ENCODE measurements around the gene PTGIS. TPM values are rescaled to one million over a fixed set of nuclear protein-coding genes. Genes with fewer than 3 reads are reported as not detected.

PTGIS gene
- polyA plus RNA-seq, 1 donor (not counting 4 experiments of a cell fraction or from before 2014, with no cell fraction given), result not detected

GRCh38 chr20:49507741-49508434 lies 60.0 kb downstream of the PTGIS start:
- Histone ChIP-seq H3K9me1 (ENCODE audit: control insufficient read depth, extremely low read depth, insufficient read depth, low read length) (peaks cover 2% of the 10 kb centered on the region), H3K4me1 (ENCODE audit: control insufficient read depth, extremely low read depth, insufficient read depth, low read length) (peaks cover 14% of the 10 kb centered on the region), H3K9ac (ENCODE audit: control insufficient read depth, extremely low read depth, insufficient read depth, low read length) (no peak overlapping the region), H4K20me1 (ENCODE audit: control insufficient read depth, extremely low read depth, insufficient read depth, low read length) (no peaks in the 10 kb centered on the region), H3K27me3 (ENCODE audit: control insufficient read depth, extremely low read depth, insufficient read depth, low read length) (peaks cover 18% of the 10 kb centered on the region), H3K9me3 (ENCODE audit: control insufficient read depth, low read depth, low read length) (no peaks in the 10 kb centered on the region), H2AFZ (ENCODE audit: control insufficient read depth, low read length) (peak overlapping the region; percentile 82), H3K4me3 (ENCODE audit: control insufficient read depth in 2 of 3, extremely low read depth in 1 of 3, insufficient read depth in 2 of 3, low read depth in 1 of 3, low read length in 3 of 3) (no peak overlapping the region), H3K79me2 (ENCODE audit: control insufficient read depth, insufficient read depth, low read length) (no peaks in the 10 kb centered on the region), H3K36me3 (ENCODE audit: control insufficient read depth in 2 of 2, extremely low read depth in 1 of 2, insufficient read depth in 2 of 2, low read length in 2 of 2) (no peaks in the 10 kb centered on the region), H3K4me2 (ENCODE audit: control insufficient read depth, extremely low read depth, insufficient read depth, low read depth, low read length) (peak overlapping the region; percentile 73), H3K27ac (ENCODE audit: control insufficient read depth, insufficient read depth, low read length) (no peak overlapping the region)
- TF ChIP-seq CTCF (optimal IDR thresholded peaks at IDR 0.05 in 1 of 3, IDR thresholded peaks at IDR 0.05 in 1 of 3, conservative IDR thresholded peaks at IDR 0.05 in 1 of 3; ENCODE audit: extremely low read depth in 1 of 3, insufficient read depth in 2 of 3, low read length in 3 of 3) (no peak), EZH2 (IDR thresholded peaks at IDR 0.05; ENCODE audit: low read length) (no peak)
- peak; percentile 79 for FAIRE-seq
- no peak for DNase-seq (ENCODE audit: low read depth, low spot score)
- dilution Hi-C loops (cut with MboI; ENCODE audit: extremely low pct_ligation_motif_present, low sequenced_read_pairs), result no loop called here

- no peaks in the 10 kb centered on the region for H3K79me2 ChIP-seq (ENCODE audit: control insufficient read depth, insufficient read depth, low read length)
- no peak for FAIRE-seq
- peaks cover 2% of the 10 kb centered on the region for H3K9me1 ChIP-seq (ENCODE audit: control insufficient read depth, extremely low read depth, insufficient read depth, low read length)
- H3K4me1 ChIP-seq (ENCODE audit: control insufficient read depth, extremely low read depth, insufficient read depth, low read length), result peaks cover 14% of the 10 kb centered on the region
- no peaks in the 10 kb centered on the region for H4K20me1 ChIP-seq (ENCODE audit: control insufficient read depth, extremely low read depth, insufficient read depth, low read length)
- H3K36me3 ChIP-seq (ENCODE audit: control insufficient read depth in 2 of 2, extremely low read depth in 1 of 2, insufficient read depth in 2 of 2, low read length in 2 of 2), result no peaks in the 10 kb centered on the region
- H3K27me3 ChIP-seq (ENCODE audit: control insufficient read depth, extremely low read depth, insufficient read depth, low read length), result peaks cover 7% of the 10 kb centered on the region
- dilution Hi-C loops (cut with MboI; ENCODE audit: extremely low pct_ligation_motif_present, low sequenced_read_pairs), result no loop called here
- no peak overlapping the region for H3K27ac ChIP-seq (ENCODE audit: control insufficient read depth, insufficient read depth, low read length)
- H3K9ac ChIP-seq (ENCODE audit: control insufficient read depth, extremely low read depth, insufficient read depth, low read length), result no peak overlapping the region
- no peak overlapping the region for H3K4me2 ChIP-seq (ENCODE audit: control insufficient read depth, extremely low read depth, insufficient read depth, low read depth, low read length)
- no peak overlapping the region for H2AFZ ChIP-seq (ENCODE audit: control insufficient read depth, low read length)
- no peaks in the 10 kb centered on the region for H3K9me3 ChIP-seq (ENCODE audit: control insufficient read depth, low read depth, low read length)
- TF ChIP-seq EZH2 (IDR thresholded peaks at IDR 0.05; ENCODE audit: low read length) (no peak), CTCF (optimal IDR thresholded peaks at IDR 0.05 in 1 of 3, IDR thresholded peaks at IDR 0.05 in 1 of 3, conservative IDR thresholded peaks at IDR 0.05 in 1 of 3; ENCODE audit: extremely low read depth in 1 of 3, insufficient read depth in 2 of 3, low read length in 3 of 3) (no peak)
- no peak overlapping the region for H3K4me3 ChIP-seq (ENCODE audit: control insufficient read depth in 2 of 3, extremely low read depth in 1 of 3, insufficient read depth in 2 of 3, low read depth in 1 of 3, low read length in 3 of 3)
- no peak for DNase-seq (ENCODE audit: low read depth, low spot score)
These were observed 62.4 kb downstream of the PTGIS start for GRCh38 chr20:49505518-49505917.

Data from keratinocyte (primary cell).